GM12872 (cell line): ENCODE measurements around the gene POGZ.

Experiments used
- TF ChIP-seq, protein P1 (sequence below): IDR thresholded peaks from 3 replicates; pipeline ENCODE4 v1.5.1; 2011; ENCODE audit warnings: low read depth, mild to moderate bottlenecking, low read length, moderate library complexity; ENCODE audit not compliant: insufficient read depth

Gene POGZ

DNA sequence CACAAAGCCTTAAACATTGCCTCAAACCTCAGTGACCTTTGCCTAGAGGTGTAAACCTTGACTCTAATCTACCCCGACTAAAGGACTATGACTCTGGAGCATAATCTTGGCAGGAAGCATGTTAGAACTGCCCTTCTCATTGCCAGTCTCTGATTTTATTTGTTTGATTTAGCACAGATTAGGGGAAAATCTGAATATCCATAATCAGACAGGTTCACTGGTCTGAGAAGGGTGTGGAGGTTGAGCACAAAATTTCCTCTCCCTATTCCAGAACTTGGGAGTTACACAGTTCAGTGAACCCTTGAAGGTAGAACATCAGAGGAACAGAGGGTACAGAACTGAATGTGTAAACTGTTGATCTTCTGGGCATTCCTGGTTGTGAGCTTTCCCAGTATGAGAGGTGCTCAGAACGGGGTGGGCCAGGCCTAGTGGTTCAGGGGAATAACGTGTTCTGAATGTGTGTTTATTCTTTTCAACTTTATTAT lies 68.2 kb downstream of the POGZ start:
- TF ChIP-seq, protein P1, sequence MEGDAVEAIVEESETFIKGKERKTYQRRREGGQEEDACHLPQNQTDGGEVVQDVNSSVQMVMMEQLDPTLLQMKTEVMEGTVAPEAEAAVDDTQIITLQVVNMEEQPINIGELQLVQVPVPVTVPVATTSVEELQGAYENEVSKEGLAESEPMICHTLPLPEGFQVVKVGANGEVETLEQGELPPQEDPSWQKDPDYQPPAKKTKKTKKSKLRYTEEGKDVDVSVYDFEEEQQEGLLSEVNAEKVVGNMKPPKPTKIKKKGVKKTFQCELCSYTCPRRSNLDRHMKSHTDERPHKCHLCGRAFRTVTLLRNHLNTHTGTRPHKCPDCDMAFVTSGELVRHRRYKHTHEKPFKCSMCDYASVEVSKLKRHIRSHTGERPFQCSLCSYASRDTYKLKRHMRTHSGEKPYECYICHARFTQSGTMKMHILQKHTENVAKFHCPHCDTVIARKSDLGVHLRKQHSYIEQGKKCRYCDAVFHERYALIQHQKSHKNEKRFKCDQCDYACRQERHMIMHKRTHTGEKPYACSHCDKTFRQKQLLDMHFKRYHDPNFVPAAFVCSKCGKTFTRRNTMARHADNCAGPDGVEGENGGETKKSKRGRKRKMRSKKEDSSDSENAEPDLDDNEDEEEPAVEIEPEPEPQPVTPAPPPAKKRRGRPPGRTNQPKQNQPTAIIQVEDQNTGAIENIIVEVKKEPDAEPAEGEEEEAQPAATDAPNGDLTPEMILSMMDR = no peak

DNA sequence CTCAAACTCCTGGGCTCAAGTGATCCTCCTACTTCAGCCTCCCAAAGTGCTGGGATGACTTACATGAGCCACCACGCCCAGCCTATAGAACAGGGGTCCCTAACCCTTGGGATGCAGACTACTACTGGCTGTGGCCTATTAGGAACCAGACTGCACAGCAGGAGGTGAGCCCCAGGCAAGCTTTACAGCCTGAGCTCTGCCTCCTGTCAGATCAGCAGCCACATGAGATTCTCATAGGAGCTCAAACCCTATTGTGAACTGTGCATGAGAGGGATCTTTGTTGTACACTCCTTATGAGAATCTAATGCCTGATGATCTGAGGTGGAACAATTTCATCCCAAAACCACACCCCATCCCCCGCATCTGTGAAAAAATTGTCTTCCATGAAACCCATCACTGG lies 73.3 kb downstream of the POGZ start:
- TF ChIP-seq, protein P1 = no peak

DNA sequence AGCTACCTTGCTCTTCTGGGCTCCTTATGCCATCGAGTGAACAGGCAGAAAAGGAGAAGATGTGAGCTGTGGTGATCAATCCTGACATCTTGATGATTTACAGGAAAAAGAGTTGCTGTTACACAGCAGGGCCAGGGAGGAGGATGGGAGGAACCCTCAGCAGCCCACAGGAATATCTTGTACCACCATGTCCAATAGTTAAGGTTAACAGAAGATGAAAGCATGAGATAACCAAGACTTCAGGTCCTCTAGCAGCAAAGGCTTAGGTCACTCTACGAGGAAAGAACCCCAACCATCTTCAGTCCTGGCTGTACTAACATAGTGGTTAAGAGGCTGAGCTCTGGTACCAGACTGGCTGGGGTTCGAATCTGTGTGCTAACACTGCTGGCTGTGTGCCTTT lies 74.7 kb downstream of the POGZ start:
- TF ChIP-seq, protein P1 = no peak

DNA sequence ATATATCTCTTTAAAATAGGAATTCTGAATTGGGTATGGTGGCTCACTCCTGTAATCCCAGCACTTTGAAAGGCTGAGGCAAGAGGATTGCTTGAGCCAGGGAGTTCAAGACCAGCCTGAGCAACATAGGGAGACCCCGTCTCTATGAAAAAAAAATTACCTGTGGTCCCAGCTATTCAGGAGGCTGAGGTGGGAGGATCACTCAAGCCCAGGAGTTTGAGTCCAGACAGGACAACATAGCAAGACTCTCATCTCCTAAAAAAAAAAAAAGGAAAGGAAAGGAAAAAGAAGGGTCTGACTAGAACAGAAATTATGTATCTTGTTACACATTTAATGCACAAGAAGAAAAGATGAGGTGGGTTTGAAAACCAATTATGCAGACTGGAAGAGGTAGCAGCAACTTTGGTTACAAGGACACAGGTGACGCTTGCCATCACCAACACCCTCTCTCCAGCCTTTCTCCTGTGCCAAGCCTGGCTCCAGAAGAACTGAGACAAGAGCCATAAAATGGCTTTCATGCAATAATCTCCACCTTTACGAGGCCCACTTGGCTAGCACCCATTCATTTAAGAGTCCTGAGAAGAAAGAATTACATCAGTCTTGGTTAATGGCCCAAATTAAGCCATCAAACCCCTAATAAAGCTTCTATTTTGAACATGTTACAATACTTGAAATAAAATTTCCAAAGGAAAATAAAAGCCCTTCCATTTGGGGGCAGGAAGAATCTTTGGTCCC lies 82.0 kb downstream of the POGZ start:
- TF ChIP-seq, protein P1 = no peak

DNA sequence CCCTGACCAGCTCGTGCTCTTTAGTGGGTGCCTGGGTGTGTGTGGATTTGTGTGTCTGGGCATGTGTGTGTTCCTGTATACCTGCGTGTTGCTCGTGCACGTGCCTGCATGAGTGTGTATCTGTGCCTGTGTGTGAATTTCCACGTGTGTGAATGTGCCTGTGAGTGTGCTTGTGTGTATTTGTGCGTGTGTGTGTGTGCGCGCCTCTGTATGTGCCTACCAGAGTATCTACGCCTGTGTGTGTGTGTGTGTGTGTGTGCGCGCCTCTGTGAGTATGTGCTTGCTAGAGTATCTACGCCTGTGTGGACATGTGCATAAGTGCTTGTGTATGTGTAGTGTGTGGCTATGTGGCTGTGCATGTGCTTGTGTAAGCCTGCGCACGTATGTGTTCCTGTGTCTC lies 86.1 kb downstream of the POGZ start:
- TF ChIP-seq, protein P1 = no peak

DNA sequence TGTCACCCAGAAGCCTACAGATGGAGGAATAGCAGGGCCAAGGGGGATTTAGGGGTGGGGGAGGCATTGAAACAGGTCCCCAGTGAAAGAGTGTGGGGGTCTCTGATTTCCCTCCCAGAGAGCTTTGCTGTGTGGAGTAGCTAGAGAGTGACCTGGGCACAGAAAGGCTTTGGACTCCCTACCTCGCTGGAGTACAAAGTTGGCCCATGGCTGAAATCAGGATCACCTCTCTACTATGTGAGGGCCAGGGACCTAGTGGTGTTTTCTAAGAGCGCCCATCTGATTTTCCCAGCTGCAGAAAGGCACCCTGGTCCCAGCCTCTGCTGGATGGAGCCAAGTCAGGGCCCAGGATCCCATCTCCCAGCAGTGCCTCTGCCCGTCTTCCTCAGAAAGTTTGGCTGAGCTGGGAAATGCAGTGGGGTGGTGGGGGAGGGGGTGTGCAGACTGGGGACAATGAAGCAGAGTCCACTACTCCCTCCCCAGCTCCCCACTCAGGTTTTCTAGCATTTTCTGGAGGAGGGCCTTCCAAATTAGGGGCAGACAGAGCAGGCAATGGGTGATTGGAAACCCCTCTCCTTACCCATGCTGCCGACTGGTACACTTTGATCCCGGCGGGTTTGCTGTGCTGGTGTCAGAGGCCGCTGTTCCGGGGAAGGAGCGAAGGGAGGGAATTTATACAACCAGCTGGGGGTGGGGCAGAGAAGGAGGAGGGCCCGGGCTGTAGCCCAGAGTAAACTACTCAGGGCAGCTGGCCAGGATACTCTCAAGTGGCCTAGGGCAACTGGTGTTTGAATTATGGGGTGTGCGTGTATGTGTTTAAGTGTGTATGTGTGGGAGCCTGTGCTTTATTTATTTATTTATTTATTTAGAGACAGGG lies 87.0 kb downstream of the POGZ start, which contains the start of gene SELENBP1:
Gene SELENBP1, minus strand, starts transcription at position 648 of the 877 bp plus-strand sequence. Its CDS starts 64 bp downstream, at position 584.
- TF ChIP-seq, protein P1 = no peak

DNA sequence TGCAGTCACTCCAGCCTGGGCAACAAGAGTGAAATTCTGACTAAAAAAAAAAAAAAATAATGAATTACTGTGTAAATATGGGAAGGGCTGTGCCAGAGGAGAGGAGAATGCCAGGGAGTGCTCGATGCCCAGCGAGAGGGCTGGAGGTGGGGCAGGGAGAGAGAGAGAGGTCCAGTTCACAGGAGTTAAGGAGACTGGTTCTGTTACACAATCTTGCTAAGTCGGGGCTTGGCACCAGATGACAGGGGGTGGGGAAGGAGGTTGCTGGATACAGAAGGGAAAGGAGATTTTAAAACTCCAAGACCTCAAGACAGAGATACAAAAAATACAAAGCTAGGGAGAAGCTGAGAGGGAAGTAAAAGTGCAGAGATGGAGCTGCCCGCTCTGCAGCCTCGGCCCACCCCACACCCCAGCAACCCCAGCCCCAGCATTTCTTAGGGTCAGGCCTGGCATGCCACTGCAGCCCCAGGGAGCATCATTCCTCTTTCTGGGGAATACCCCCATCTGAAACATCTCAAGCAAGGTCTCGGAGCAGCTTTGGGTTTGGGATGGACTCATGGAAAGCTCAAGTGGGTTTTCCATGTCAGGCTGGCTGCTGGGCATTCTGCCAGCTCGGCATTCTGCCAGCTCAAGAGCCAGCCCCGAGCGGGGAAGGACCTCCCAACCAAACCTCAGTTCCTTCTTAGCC lies 87.8 kb downstream of the POGZ start:
- TF ChIP-seq, protein P1 = no peak
